Measurements from ENCODE around the gene PDLIM7. TPM values are rescaled to one million over a fixed set of nuclear protein-coding genes. Genes with fewer than 3 reads are reported as not detected.

The PDLIM7 gene, protein sequence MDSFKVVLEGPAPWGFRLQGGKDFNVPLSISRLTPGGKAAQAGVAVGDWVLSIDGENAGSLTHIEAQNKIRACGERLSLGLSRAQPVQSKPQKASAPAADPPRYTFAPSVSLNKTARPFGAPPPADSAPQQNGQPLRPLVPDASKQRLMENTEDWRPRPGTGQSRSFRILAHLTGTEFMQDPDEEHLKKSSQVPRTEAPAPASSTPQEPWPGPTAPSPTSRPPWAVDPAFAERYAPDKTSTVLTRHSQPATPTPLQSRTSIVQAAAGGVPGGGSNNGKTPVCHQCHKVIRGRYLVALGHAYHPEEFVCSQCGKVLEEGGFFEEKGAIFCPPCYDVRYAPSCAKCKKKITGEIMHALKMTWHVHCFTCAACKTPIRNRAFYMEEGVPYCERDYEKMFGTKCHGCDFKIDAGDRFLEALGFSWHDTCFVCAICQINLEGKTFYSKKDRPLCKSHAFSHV
- total RNA-seq (2014; rRNA removed; shearing (Covaris generic)) = 162 and 184 TPM in 2 replicates

GRCh38 chr5:177497292-177498012 is at the start of gene PDLIM7:
Gene PDLIM7 (minus strand): TSS chr5:177497604. CDS start chr5:177496512, 1,092 bp downstream.

GRCh38 chr5:177516601-177517568 is 19.5 kb upstream of the PDLIM7 start, which contains the start of gene DDX41:
Gene DDX41 (minus strand): TSS chr5:177516961. CDS start chr5:177516945, 16 bp downstream.

DNA sequence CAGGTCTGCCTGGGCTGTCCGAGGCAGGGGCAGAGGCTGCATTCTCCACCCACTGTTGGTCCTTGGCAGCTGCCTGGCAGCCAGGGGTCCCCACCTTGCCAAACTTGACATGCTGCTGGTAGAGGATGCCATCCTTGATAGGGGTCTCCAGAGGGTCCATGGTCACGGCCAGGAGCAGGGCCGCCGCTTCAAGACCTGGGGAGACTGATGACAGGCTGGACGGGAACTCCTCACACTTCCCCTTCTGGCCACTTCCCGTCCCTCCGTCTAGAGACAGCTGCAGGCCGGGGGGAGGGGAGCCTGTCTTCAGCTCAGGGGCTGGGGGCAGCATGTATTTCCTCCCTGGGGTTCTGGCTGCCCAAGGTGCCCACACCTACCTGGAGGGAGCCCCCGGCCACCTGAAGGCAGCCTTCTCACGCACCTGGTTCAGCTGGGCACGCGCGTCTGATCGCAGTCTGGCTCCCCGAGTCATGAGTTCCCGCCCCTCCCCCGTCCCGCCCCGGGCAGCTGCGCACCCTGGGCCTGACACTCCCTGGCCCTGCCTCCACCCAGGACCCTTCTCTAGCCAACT is 12.1 kb upstream of the PDLIM7 start, which contains the start of gene DOK3:
DOK3 (minus strand) TSS at position 446 of the 571 bp plus-strand sequence; CDS start at position 160, 286 bp downstream.

GRCh38 chr5:177473443-177474001 is 23.9 kb downstream of the PDLIM7 start, which contains the start of gene DBN1:
Gene DBN1 (minus strand): TSS chr5:177473634. CDS start chr5:177473521, 113 bp downstream.

GRCh38 chr5:177446200-177447065 is 51.0 kb downstream of the PDLIM7 start, which contains the start of gene PRR7:
Gene PRR7 (plus strand): TSS chr5:177446814. CDS start chr5:177455068, 8,254 bp downstream.

Other genes with a start within 250 kb of the PDLIM7 start
- 46.7 and 50.8 TPM in 2 replicates for gene RAB24, start 193.9 kb downstream of the PDLIM7 start, total RNA-seq (2014; rRNA removed; shearing (Covaris generic))
- gene PRELID1, start 193.8 kb downstream of the PDLIM7 start, total RNA-seq (2014; rRNA removed; shearing (Covaris generic)) = 332 and 346 TPM in 2 replicates
- gene MXD3, start 185.7 kb downstream of the PDLIM7 start, total RNA-seq (2014; rRNA removed; shearing (Covaris generic)) = 38.9 and 51.6 TPM in 2 replicates
- 178 and 261 TPM in 2 replicates for gene LMAN2, start 145.9 kb downstream of the PDLIM7 start, total RNA-seq (2014; rRNA removed; shearing (Covaris generic))
- gene RGS14, start 139.7 kb downstream of the PDLIM7 start, total RNA-seq (2014; rRNA removed; shearing (Covaris generic)) = 9.8 and 14.0 TPM in 2 replicates
- gene SLC34A1, start 113.2 kb downstream of the PDLIM7 start, total RNA-seq (2014; rRNA removed; shearing (Covaris generic)) = 0.34 and 0.61 TPM in 2 replicates
- not detected in 2 replicates for gene PFN3, start 96.9 kb downstream of the PDLIM7 start, total RNA-seq (2014; rRNA removed; shearing (Covaris generic))
- 5.4 and 5.5 TPM in 2 replicates for gene F12, start 88.0 kb downstream of the PDLIM7 start, total RNA-seq (2014; rRNA removed; shearing (Covaris generic))
- 38.4 and 42.5 TPM in 2 replicates for gene GRK6, start 70.9 kb downstream of the PDLIM7 start, total RNA-seq (2014; rRNA removed; shearing (Covaris generic))
- 41.0 and 48.8 TPM in 2 replicates for gene PRR7, start 50.8 kb downstream of the PDLIM7 start, total RNA-seq (2014; rRNA removed; shearing (Covaris generic))
- gene DBN1, start 24.0 kb downstream of the PDLIM7 start, total RNA-seq (2014; rRNA removed; shearing (Covaris generic)) = 103 and 122 TPM in 2 replicates
- gene DOK3, start 12.2 kb upstream of the PDLIM7 start, total RNA-seq (2014; rRNA removed; shearing (Covaris generic)) = 2.3 and 3.1 TPM in 2 replicates
- gene DDX41, start 19.4 kb upstream of the PDLIM7 start, total RNA-seq (2014; rRNA removed; shearing (Covaris generic)) = 157 and 168 TPM in 2 replicates
- 24.2 and 29.3 TPM in 2 replicates for gene FAM193B, start 57.0 kb upstream of the PDLIM7 start, total RNA-seq (2014; rRNA removed; shearing (Covaris generic))
- gene TMED9, start 94.6 kb upstream of the PDLIM7 start, total RNA-seq (2014; rRNA removed; shearing (Covaris generic)) = 79.3 and 92.8 TPM in 2 replicates
- gene B4GALT7, start 102.5 kb upstream of the PDLIM7 start, total RNA-seq (2014; rRNA removed; shearing (Covaris generic)) = 22.1 and 28.6 TPM in 2 replicates

All from A375 (cell line).